Gastrocnemius medialis (tissue), 4 donors: Measurements from ENCODE around the gene IRAK2. TPM values are rescaled to one million over a fixed set of nuclear protein-coding genes. Genes with fewer than 3 reads are reported as not detected.

ENCODE experiments used
- ATAC-seq, 2 donors: fragments of 150-250 bp; one replicate each; pipeline ENCODE4 v1.9.1; 2016
- DNase-seq, 2 donors: peaks; one replicate each; pipeline ENCODE4 v3.0.0-alpha.2; 2019
- H3K27ac ChIP-seq, 4 donors: fragments of 200-600 bp; sonication (generic); 1 replicate in 1 of 4; 2 replicates in 3 of 4; pipeline ENCODE4 v1.5.1; 2016 to 2018; ENCODE audit warnings: mild to moderate bottlenecking in 2 of 4, moderate library complexity in 1 of 4
- H3K27me3 ChIP-seq, 3 donors: fragments of 200-600 bp; sonication (generic) in 2 of 3; 1 replicate in 1 of 3; 2 replicates in 2 of 3; pipeline versions ENCODE4 v1.5.1 to v1.6.0; 2016 to 2019; ENCODE audit warnings: mild to moderate bottlenecking in 1 of 3, moderate library complexity in 1 of 3
- H3K36me3 ChIP-seq, 2 donors: fragments of 200-600 bp; sonication (generic) in 1 of 2; one replicate each; pipeline ENCODE4 v1.5.1; 2017 to 2018
- H3K4me1 ChIP-seq, 2 donors: fragments of 200-600 bp; sonication (generic) in 1 of 2; one replicate each; pipeline ENCODE4 v1.5.1; 2016 to 2017; ENCODE audit warnings: mild to moderate bottlenecking in 2 of 2
- H3K4me3 ChIP-seq, 4 donors: fragments of 200-600 bp; sonication (generic) in 3 of 4; 1 replicate in 1 of 4; 2 replicates in 3 of 4; pipeline ENCODE4 v1.5.1; 2016 to 2019; ENCODE audit warnings: mild to moderate bottlenecking in 2 of 4
- H3K9me3 ChIP-seq, 3 donors: fragments of 200-600 bp; sonication (generic) in 2 of 3; 1 replicate in 1 of 3; 2 replicates in 2 of 3; pipeline ENCODE4 v1.5.1; 2016 to 2019
- POLR2A ChIP-seq, 2 donors: fragments of 450-650 bp; IDR thresholded peaks; one replicate each; pipeline ENCODE4 v1.6.1; 2017; ENCODE audit warnings: antibody characterized with exemption in 2 of 2, mild to moderate bottlenecking in 2 of 2, moderate library complexity in 2 of 2
- in situ Hi-C, 4 donors: fragments of 200-750 bp; cut with MboI; loops; one replicate each; pipeline versions ENCODE4 v1.15.0 to v1.8.0; 2017; ENCODE audit warnings: low sequenced_read_pairs in 4 of 4
- intact Hi-C: fragments of 100-400 bp; cut with DNase I; formaldehyde crosslinking; loops from one replicate; pipeline ENCODE4 v1.15.1; 2023; ENCODE audit warnings: low total_unique reads
- total RNA-seq, 4 donors: library from RNA; depleted of rRNA; stranded (reverse); fragments of >200 nt; gene quantifications; one replicate each; pipeline versions ENCODE4 v1.1.0 to v1.2.3, GENCODE V29; 2016
- TF ChIP-seq, protein P1 (sequence below), 5 experiments: fragments of 450-650 bp in 3 of 5; fragments of 200-600 bp in 2 of 5; sonication (generic) in 2 of 5; IDR thresholded peaks in 4 of 5; conservative IDR thresholded peaks in 1 of 5; 1 replicate in 4 of 5; 2 replicates in 1 of 5; pipeline ENCODE4 v1.5.1; 2016 to 2019; ENCODE audit warnings: antibody characterized with exemption in 5 of 5, mild to moderate bottlenecking in 3 of 5, moderate library complexity in 3 of 5

IRAK2 gene
- total RNA-seq, 4 donors from 2014 or later, result 21.9 to 42.0 (median 25.8) TPM

DNA sequence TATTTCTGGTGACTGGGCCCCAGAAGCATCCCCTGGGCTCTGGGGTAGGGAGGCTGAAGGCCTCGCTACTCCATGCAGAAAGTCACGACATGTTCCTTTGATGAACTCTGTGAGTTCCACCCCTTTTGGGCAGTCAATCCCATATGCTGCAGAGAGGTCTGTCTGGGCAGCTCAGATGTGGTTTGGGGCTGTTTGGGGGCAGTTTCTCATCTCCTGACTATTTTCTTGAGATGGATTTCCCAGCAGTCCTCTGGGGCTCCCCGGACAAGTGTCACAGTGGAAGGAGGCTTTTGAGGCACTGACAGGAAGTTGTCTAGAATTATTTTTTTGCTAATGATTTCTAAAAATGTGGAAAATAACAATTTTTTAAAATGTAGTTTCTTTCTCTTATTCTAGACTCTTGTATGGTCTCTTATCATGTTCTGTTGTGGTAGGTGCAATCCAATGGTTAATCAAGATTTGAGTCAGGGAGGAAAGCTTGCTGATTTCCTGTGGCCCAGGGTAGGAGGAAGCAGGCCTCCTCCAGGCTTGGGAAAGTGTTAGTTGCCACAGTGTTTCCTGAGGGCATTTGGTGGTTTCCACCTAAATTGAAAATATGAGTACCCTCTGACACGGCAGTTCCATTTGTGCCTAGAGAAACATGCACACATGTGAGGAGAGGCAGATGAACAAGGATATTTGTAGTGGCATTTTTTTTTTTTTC, 63.7 kb downstream of the IRAK2 start:
- intact Hi-C loops, result loop anchor here (5.0 to 10.0 kb wide), 2 partner anchors 114 to 296 kb away; partner anchors contain the start of genes BRK1 and CRELD1
- no peak overlapping the region for H3K4me3 ChIP-seq
- peaks cover 0 to 5% of the 10 kb centered on the region in 2 donors for H3K4me1 ChIP-seq
- no peaks in the 10 kb centered on the region for H3K9me3 ChIP-seq
- no peak overlapping the region for H3K27ac ChIP-seq
- peaks cover 0 to 52% of the 10 kb centered on the region in 2 donors for H3K36me3 ChIP-seq
- DNase-seq (no peak), ATAC-seq (no peak)
- in situ Hi-C loops, result loop anchor here in 3 of 4 donors (5.0 to 10.0 kb wide), 2 partner anchors 64 to 66 kb away; partner anchors contain the start of gene IRAK2 (in 3 of the 3)
- H3K27me3 ChIP-seq, result no peaks in the 10 kb centered on the region
- TF ChIP-seq POLR2A (IDR thresholded peaks at IDR 0.05), result no peak
- TF ChIP-seq, protein P1, sequence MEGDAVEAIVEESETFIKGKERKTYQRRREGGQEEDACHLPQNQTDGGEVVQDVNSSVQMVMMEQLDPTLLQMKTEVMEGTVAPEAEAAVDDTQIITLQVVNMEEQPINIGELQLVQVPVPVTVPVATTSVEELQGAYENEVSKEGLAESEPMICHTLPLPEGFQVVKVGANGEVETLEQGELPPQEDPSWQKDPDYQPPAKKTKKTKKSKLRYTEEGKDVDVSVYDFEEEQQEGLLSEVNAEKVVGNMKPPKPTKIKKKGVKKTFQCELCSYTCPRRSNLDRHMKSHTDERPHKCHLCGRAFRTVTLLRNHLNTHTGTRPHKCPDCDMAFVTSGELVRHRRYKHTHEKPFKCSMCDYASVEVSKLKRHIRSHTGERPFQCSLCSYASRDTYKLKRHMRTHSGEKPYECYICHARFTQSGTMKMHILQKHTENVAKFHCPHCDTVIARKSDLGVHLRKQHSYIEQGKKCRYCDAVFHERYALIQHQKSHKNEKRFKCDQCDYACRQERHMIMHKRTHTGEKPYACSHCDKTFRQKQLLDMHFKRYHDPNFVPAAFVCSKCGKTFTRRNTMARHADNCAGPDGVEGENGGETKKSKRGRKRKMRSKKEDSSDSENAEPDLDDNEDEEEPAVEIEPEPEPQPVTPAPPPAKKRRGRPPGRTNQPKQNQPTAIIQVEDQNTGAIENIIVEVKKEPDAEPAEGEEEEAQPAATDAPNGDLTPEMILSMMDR (IDR thresholded peaks at IDR 0.05 in 4 of 5, conservative IDR thresholded peaks at IDR 0.05 in 1 of 5), result no peak

DNA sequence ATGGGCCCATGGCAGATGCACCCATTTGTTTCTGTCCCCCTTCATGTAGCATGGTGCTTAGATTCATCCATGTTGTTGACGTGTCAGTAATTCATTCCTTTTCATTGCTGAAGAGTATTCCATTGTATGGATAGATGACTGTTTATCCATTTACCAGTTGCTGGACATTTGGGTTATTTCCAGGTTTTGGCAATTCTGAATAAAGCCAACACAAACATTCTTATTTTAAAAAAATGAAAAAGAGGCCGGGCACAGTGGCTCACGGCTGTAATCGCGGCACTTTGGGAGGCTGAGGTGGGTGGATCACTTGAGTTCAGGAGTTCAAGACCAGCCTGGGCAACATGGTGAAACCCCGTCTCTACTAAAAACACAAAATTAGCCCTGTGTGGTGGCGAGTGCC, 64.9 kb downstream of the IRAK2 start:
- H3K27ac ChIP-seq, result no peak overlapping the region
- H3K36me3 ChIP-seq, result peaks cover 0 to 56% of the 10 kb centered on the region in 2 donors
- TF ChIP-seq POLR2A (IDR thresholded peaks at IDR 0.05), result no peak
- TF ChIP-seq, protein P1 (IDR thresholded peaks at IDR 0.05 in 4 of 5, conservative IDR thresholded peaks at IDR 0.05 in 1 of 5), result no peak
- DNase-seq (no peak), ATAC-seq (no peak)
- H3K4me1 ChIP-seq, result peaks cover 0 to 5% of the 10 kb centered on the region in 2 donors
- in situ Hi-C loops, result loop anchor here in 3 of 4 donors (5.0 to 10.0 kb wide), 2 partner anchors 65 to 67 kb away; partner anchors contain the start of gene IRAK2 (in 3 of the 3)
- no peaks in the 10 kb centered on the region for H3K9me3 ChIP-seq
- intact Hi-C loops, result loop anchor here (5.0 to 10.0 kb wide), 2 partner anchors 115 to 297 kb away; partner anchors contain the start of genes BRK1 and CRELD1
- H3K27me3 ChIP-seq, result no peaks in the 10 kb centered on the region
- no peak overlapping the region for H3K4me3 ChIP-seq

DNA sequence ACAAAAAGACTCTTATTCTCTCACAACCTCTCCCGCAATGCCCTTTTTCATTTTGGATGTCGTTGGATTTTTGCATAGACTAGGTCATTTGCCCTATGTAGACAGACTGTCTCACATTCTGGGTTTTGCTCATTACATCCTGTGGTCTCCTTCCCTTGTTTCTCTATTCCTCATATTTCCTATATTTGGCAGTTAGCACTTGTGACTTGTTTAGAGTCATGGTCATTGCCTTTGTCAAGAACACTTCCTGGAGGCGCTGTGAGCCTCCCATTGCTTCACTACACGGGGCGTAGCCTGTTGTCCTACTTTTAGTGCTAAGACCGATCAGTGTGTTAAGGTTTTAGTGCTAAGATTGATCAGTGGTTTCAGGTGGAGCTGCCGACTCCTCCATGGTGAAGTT, 67.4 kb downstream of the IRAK2 start:
- in situ Hi-C loops (no loop called here), intact Hi-C loops (no loop called here)
- peak; percentile 23 to 36 for ATAC-seq
- Histone ChIP-seq H3K27me3 (no peaks in the 10 kb centered on the region), H3K9me3 (no peaks in the 10 kb centered on the region), H3K4me3 (no peak overlapping the region), H3K36me3 (peaks cover 0 to 74% of the 10 kb centered on the region in 2 donors), H3K27ac (no peak overlapping the region), H3K4me1 (no peaks in the 10 kb centered on the region)
- DNase-seq, result no peak
- no peak for TF ChIP-seq POLR2A (IDR thresholded peaks at IDR 0.05)
- TF ChIP-seq, protein P1 (IDR thresholded peaks at IDR 0.05 in 4 of 5, conservative IDR thresholded peaks at IDR 0.05 in 1 of 5), result no peak

DNA sequence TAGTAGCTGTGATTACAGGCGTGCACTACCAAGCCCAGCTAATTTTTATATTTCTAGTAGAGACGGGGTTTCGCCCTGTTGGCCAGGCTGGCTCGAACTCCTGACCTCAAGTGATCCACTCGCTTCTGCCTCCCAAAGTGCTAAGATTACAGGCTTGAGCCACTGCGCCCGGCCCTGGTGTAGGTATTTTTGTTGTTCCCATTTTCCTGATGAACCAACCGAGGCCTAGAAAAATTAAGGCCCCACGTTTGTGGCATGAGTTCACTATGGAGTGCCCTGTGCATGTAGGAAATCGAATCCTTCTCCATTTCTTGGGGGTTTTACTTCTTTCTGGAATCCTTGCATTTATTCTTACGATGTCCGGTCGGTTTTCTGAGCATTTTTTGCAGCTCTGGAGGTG, 69.3 kb downstream of the IRAK2 start:
- DNase-seq (no peak), ATAC-seq (no peak)
- Histone ChIP-seq H3K36me3 (peaks cover 0 to 81% of the 10 kb centered on the region in 2 donors), H3K4me1 (no peaks in the 10 kb centered on the region), H3K27me3 (no peaks in the 10 kb centered on the region), H3K9me3 (no peaks in the 10 kb centered on the region), H3K27ac (no peak overlapping the region), H3K4me3 (no peak overlapping the region)
- in situ Hi-C loops, result no loop called here
- TF ChIP-seq, protein P1 (IDR thresholded peaks at IDR 0.05 in 4 of 5, conservative IDR thresholded peaks at IDR 0.05 in 1 of 5), result no peak
- no peak for TF ChIP-seq POLR2A (IDR thresholded peaks at IDR 0.05)
- intact Hi-C loops, result no loop called here
